Nephron (organoid): ENCODE results near the gene GCK.
A peak's percentile ranks its signal among the peaks of the same experiment; 100 is the strongest.

Source experiments
- H3K27ac Mint-ChIP-seq, 3 experiments: 2 replicates each; pipeline ENCODE4 v1.8.0; 2020; ENCODE audit warnings: mixed read lengths in 3 of 3, mild to moderate bottlenecking in 2 of 3, moderate library complexity in 1 of 3
- H3K27me3 Mint-ChIP-seq: 2 replicates; pipeline ENCODE4 v1.8.0; 2021; ENCODE audit warnings: low read depth, mild to moderate bottlenecking, moderate library complexity, mixed read lengths
- H3K36me3 Mint-ChIP-seq: 2 replicates; pipeline ENCODE4 v1.8.0; 2020; ENCODE audit warnings: low read depth, mixed read lengths
- H3K4me1 Mint-ChIP-seq: 2 replicates; pipeline ENCODE4 v1.8.0; 2020; ENCODE audit warnings: mixed read lengths
- H3K4me3 Mint-ChIP-seq, 3 experiments: 2 replicates each; pipeline ENCODE4 v1.8.0; 2020; ENCODE audit warnings: mild to moderate bottlenecking in 3 of 3, mixed read lengths in 3 of 3, moderate library complexity in 2 of 3
- H3K9me3 Mint-ChIP-seq: 2 replicates; pipeline ENCODE4 v1.8.0; 2020; ENCODE audit warnings: mixed read lengths
- TF ChIP-seq, protein P1 (sequence below), 3 experiments: fragments of 200-600 bp; sonication (generic); IDR thresholded peaks; one replicate each; pipeline ENCODE4 v1.5.0; 2021; ENCODE audit warnings: antibody characterized with exemption in 3 of 3; ENCODE audit not compliant: unreplicated experiment in 3 of 3

Gene GCK

DNA sequence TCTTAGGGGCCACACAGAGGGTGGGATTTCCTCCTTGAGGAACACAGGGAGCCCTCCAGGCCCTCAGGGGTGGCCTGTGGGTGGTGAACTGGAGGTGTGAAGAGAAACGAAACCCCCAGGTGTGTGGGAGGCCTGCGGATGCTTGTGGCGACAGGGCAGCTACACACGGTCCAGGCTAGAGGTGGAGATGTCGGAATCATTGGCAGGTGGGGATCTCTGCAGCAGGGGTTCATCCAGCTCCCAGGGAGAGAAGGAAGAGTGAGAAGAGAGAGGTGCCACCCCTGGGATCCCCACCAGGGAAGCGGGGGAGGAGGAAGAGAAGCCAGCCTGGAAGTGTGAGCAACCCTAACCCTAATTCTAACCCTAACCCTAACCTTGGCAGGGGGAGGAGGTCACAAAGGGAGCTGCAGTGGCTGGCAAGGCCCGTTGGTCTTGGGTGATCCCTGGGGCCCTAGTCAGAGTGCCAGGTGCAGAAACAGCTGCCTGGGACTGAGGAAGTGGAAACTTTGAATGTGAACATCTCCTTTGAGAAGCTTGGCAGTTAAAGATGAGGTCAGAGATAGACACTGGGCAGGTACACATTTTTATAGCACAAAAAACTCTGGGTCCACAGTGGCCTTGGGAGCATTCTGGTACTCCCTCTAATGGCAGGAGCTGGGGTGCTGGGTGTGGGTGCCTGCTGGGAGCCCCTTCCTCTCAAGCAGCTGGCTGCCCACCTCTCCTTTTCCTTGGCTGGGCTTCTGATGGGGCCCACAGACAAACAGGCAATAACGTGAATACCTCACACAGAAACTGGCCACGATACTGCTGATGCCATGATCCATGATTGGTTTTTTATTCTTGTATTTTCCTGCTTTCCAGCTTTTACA lies 91.9 kb downstream of the GCK start:
- Mint-ChIP-seq H3K4me1 (peaks cover 35% of the 10 kb centered on the region), H3K36me3 (no peaks in the 10 kb centered on the region), H3K4me3 (no peak overlapping the region), H3K27me3 (peaks cover 7% of the 10 kb centered on the region), H3K27ac (peak overlapping the region in 1 of 3 experiments; percentile 29), H3K9me3 (no peaks in the 10 kb centered on the region)
- TF ChIP-seq, protein P1, sequence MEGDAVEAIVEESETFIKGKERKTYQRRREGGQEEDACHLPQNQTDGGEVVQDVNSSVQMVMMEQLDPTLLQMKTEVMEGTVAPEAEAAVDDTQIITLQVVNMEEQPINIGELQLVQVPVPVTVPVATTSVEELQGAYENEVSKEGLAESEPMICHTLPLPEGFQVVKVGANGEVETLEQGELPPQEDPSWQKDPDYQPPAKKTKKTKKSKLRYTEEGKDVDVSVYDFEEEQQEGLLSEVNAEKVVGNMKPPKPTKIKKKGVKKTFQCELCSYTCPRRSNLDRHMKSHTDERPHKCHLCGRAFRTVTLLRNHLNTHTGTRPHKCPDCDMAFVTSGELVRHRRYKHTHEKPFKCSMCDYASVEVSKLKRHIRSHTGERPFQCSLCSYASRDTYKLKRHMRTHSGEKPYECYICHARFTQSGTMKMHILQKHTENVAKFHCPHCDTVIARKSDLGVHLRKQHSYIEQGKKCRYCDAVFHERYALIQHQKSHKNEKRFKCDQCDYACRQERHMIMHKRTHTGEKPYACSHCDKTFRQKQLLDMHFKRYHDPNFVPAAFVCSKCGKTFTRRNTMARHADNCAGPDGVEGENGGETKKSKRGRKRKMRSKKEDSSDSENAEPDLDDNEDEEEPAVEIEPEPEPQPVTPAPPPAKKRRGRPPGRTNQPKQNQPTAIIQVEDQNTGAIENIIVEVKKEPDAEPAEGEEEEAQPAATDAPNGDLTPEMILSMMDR (IDR thresholded peaks at IDR 0.05; ENCODE audit: unreplicated experiment in 3 of 3): no peak

DNA sequence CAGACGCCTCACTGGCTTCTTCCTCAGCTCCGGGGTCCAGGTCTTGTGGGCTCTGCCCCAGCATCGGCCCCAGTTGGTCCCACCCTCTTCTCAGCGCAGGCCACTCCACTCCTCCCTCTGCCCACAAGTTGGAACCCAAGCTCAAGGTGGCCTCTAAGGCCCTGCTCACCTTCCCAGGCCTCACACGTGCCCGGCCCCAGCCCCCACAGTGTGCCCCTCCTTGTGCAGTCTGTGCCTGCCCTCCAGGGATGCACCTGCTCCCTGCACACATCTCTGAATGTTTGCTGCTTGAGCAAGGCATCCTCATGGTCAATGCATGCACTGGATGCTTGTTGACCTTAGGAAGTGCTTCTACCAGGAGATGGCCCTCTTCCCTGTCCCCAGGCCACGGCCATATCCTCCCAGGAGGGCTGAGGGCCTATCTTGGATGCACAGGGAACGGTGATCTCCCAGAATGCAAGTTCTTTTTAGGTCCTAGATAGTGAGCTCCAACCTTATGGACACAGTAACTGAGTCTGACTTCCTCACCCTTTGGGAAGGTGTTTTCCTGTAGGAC lies 92.8 kb downstream of the GCK start:
- H3K9me3 Mint-ChIP-seq: no peaks in the 10 kb centered on the region
- H3K36me3 Mint-ChIP-seq: no peaks in the 10 kb centered on the region
- peaks cover 4% of the 10 kb centered on the region for H3K27me3 Mint-ChIP-seq
- no peak overlapping the region for H3K4me3 Mint-ChIP-seq
- TF ChIP-seq, protein P1 (IDR thresholded peaks at IDR 0.05; ENCODE audit: unreplicated experiment in 3 of 3): no peak
- peak overlapping the region in 1 of 3 experiments; percentile 29 for H3K27ac Mint-ChIP-seq
- peaks cover 31% of the 10 kb centered on the region for H3K4me1 Mint-ChIP-seq

DNA sequence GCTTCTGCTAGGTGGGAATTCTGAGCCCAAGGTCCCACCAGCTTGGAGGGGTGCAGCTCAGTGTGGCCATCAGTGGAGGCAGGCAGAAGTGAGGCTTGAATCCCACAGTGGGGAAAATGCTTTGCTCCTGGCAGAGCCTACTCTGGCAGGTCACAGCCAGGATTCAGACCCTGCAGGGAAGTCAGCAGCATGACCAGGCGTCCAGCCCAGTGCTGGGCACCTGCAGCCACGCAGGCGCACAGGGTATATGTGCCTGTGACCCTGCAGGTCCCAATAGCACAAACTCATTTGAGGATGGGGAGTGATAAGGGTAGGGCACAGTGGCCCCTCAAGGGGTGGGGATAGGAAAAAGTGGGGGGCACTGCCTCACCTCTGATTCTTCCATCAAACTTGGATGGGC lies 93.5 kb downstream of the GCK start:
- Mint-ChIP-seq H3K9me3 (no peaks in the 10 kb centered on the region), H3K27me3 (peaks cover 4% of the 10 kb centered on the region), H3K27ac (peak overlapping the region in 1 of 3 experiments; percentile 89), H3K4me1 (peaks cover 32% of the 10 kb centered on the region), H3K36me3 (no peaks in the 10 kb centered on the region), H3K4me3 (no peak overlapping the region)
- TF ChIP-seq, protein P1 (IDR thresholded peaks at IDR 0.05; ENCODE audit: unreplicated experiment in 3 of 3): no peak

DNA sequence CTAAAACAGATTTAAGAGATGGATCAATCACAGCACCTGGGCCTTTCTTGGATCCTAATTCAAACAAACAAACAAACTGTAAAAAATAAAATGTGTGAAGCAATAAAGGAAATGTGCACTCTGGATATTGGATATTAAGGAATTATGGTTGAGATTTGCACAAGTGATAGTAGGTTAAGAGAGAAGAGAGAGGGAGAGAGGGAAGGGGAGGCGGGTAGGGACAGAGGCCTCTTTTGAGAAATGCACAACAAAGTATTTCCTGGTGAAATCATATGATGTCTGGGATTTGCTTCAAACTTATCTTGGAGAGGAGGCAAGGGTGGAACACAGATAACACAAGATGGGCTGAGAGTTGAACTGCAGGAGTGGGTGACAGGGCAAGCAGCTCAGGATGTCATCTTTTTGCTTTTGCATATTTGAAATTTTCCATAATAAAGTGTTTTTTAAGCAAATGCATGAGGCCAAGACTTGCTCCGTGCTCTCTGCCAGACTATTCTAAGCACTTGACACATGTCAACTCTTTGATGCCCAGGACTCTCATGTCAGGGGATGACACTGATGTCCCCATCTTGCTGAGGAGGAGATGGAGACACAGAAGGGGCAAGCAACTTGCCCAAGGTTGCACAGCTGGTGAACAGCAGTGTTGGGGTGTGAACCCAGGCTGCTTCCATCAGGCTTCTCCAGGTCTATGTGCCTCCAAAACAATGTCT lies 94.2 kb downstream of the GCK start:
- H3K27me3 Mint-ChIP-seq: peaks cover 4% of the 10 kb centered on the region
- H3K36me3 Mint-ChIP-seq: no peaks in the 10 kb centered on the region
- TF ChIP-seq, protein P1 (IDR thresholded peaks at IDR 0.05; ENCODE audit: unreplicated experiment in 3 of 3): no peak
- H3K4me1 Mint-ChIP-seq: peaks cover 32% of the 10 kb centered on the region
- H3K9me3 Mint-ChIP-seq: no peaks in the 10 kb centered on the region
- H3K27ac Mint-ChIP-seq: peak overlapping the region; percentile 36 to 89 (median 84)
- no peak overlapping the region for H3K4me3 Mint-ChIP-seq

DNA sequence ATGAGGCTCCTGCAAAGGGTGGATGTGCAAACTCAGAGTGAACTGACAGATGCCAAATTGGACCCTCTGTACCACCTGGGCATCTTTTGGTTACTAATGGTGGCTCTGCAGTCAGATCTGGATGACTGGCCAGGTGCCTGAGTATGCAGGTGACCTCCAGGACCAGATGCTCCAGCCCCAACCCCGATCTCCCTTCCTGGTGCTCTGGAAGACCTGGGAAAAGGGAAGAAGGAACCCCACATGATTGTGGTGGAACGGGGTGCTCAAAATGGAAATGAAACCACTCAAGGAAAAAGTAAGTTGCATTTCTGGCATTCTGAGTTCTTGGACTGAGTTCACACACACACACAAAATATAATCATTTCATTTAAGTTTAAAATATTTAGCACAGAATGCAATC lies 94.9 kb downstream of the GCK start:
- no peaks in the 10 kb centered on the region for H3K9me3 Mint-ChIP-seq
- H3K27me3 Mint-ChIP-seq: peaks cover 4% of the 10 kb centered on the region
- H3K4me3 Mint-ChIP-seq: no peak overlapping the region
- no peaks in the 10 kb centered on the region for H3K36me3 Mint-ChIP-seq
- H3K27ac Mint-ChIP-seq: peak overlapping the region; percentile 36 to 89 (median 84)
- peaks cover 27% of the 10 kb centered on the region for H3K4me1 Mint-ChIP-seq
- TF ChIP-seq, protein P1 (IDR thresholded peaks at IDR 0.05; ENCODE audit: unreplicated experiment in 3 of 3): no peak
